Bronchial epithelial cell (primary cell): ENCODE data around the gene STARD10. TPM values are rescaled to one million over a fixed set of nuclear protein-coding genes. Genes with fewer than 3 reads are reported as not detected.

Source experiments
- DNase-seq: peaks from one replicate; pipeline ENCODE4 v3.0.0-alpha.2; 2010; ENCODE audit warnings: low read depth
- FAIRE-seq: peaks from 2 replicates; lab custom pipeline; 2011; peaks lifted over from hg19 to GRCh38; lab: Jason Lieb, UNC
- H3K27me3 ChIP-seq: 2 replicates; pipeline ENCODE4 v1.5.1; 2011; ENCODE audit warnings: low read length; ENCODE audit not compliant: control insufficient read depth, insufficient read depth
- H3K36me3 ChIP-seq: 2 replicates; pipeline ENCODE4 v1.5.1; 2011; ENCODE audit warnings: low read length; ENCODE audit not compliant: control insufficient read depth, insufficient read depth
- H3K4me3 ChIP-seq: 2 replicates; pipeline ENCODE4 v1.5.1; 2011; ENCODE audit warnings: mild to moderate bottlenecking, low read depth, low read length, control low read depth
- CTCF ChIP-seq: IDR thresholded peaks from 2 replicates; pipeline ENCODE4 v1.5.1; 2011; ENCODE audit warnings: mild to moderate bottlenecking, moderate library complexity, low read length, control low read depth, inconsistent platforms; ENCODE audit not compliant: insufficient read depth, severe bottlenecking
- total RNA-seq: library from RNA; depleted of rRNA; stranded (reverse); fragments of >200 nt; gene quantifications from 2 replicates; pipeline ENCODE4 v1.2.1, GENCODE V29; 2014

Gene STARD10
- total RNA-seq, 1 donor from 2014 or later: 118 TPM

- Histone ChIP-seq H3K36me3 (peaks cover 11% of the 10 kb centered on the region), H3K4me3 (no peak overlapping the region), H3K27me3 (no peaks in the 10 kb centered on the region)
- DNase-seq (no peak), FAIRE-seq (no peak)
- no peak for TF ChIP-seq CTCF
Observed at GRCh38 chr11:72755713-72756285, 38.0 kb downstream of the STARD10 start.

- Histone ChIP-seq H3K27me3 (no peaks in the 10 kb centered on the region), H3K36me3 (peaks cover 11% of the 10 kb centered on the region), H3K4me3 (no peak overlapping the region)
- FAIRE-seq (no peak), DNase-seq (no peak)
- no peak for TF ChIP-seq CTCF
Observed at GRCh38 chr11:72754544-72755155, 39.2 kb downstream of the STARD10 start.

GRCh38 chr11:72754149-72754543, 39.7 kb downstream of the STARD10 start:
- DNase-seq (no peak), FAIRE-seq (no peak)
- H3K36me3 ChIP-seq: peaks cover 11% of the 10 kb centered on the region
- no peak overlapping the region for H3K4me3 ChIP-seq
- no peaks in the 10 kb centered on the region for H3K27me3 ChIP-seq
- TF ChIP-seq CTCF: no peak

GRCh38 chr11:72753341-72754148, 40.3 kb downstream of the STARD10 start:
- Histone ChIP-seq H3K27me3 (no peaks in the 10 kb centered on the region), H3K36me3 (peaks cover 11% of the 10 kb centered on the region), H3K4me3 (no peak overlapping the region)
- FAIRE-seq: no peak
- no peak for DNase-seq
- no peak for TF ChIP-seq CTCF

- FAIRE-seq (no peak), DNase-seq (peak; percentile 68)
- Histone ChIP-seq H3K36me3 (peaks cover 2% of the 10 kb centered on the region), H3K4me3 (peak within 1 kb of the TSS; percentile 61), H3K27me3 (no peaks in the 10 kb centered on the region)
- TF ChIP-seq CTCF: no peak
Observed at GRCh38 chr11:72752088-72752914, 41.5 kb downstream of the STARD10 start, which contains the start of gene ARAP1. Gene ARAP1, minus strand, starts transcription at chr11:72752408. Its CDS starts 25,280 bp downstream, at chr11:72727128.
